NB4 (cell line): ENCODE results near the gene SPHK2.

ENCODE experiments used
- DNase-seq: peaks from one replicate; pipeline ENCODE4 v3.0.0; 2010; ENCODE audit warnings: low read depth
- H3K4me3 ChIP-seq: one replicate; pipeline ENCODE4 v1.5.1; 2011; ENCODE audit warnings: mild to moderate bottlenecking, low read depth, low read length, moderate library complexity
- CTCF ChIP-seq: IDR thresholded peaks from one replicate; pipeline ENCODE4 v1.5.1; 2012; ENCODE audit warnings: low read depth, low read length
- MAX ChIP-seq: IDR thresholded peaks from 2 replicates; pipeline ENCODE4 v1.6.1; 2011; ENCODE audit warnings: low read depth, low read length
- MYC ChIP-seq: IDR thresholded peaks from 2 replicates; pipeline ENCODE4 v1.6.1; 2011; ENCODE audit warnings: low read depth, low read length
- POLR2A ChIP-seq: IDR thresholded peaks from 2 replicates; pipeline ENCODE4 v1.6.1; 2011; ENCODE audit warnings: mild to moderate bottlenecking; ENCODE audit not compliant: insufficient read length; ENCODE audit errors: extremely low read depth

Gene SPHK2

DNA sequence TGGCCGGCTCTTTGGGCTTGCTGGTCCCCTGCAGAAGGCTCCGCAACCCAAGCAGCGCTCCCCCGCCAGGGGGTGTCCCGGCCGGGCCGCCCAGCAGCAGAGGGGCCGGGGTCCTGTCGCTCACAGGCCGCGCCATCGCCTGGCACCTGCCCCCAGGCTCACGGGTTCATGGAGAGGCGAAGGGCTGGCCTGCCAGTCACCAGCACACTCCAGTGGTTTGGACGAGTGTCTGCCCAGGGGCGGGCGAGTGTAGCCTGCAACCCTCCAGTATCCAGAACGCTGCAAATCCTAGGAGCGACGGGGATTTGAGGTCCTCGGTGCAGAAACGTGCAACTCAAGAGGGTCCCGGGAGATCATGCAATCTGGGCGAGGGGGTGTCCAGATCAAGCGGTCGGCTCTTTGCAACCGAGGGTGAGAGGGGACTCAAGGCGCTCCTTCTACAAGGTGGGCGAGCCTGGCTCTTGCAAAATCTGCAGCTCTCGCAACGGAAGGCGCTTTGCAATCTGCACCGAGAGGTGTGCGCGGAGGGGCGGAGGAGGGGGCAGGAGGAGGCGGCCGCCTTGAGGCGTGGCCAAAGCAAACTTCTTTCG is 17.6 kb downstream of the SPHK2 start, which contains the start of gene DBP:
DBP (minus strand) TSS at position 521 of the 590 bp plus-strand sequence; CDS start at position 136, 385 bp downstream.
- DNase-seq = no peak
- H3K4me3 ChIP-seq = peak within 1 kb of the TSS; percentile 80
- TF ChIP-seq POLR2A = no peak
- peak; percentile 36 for TF ChIP-seq CTCF
- no peak for TF ChIP-seq MAX
- TF ChIP-seq MYC = no peak

DNA sequence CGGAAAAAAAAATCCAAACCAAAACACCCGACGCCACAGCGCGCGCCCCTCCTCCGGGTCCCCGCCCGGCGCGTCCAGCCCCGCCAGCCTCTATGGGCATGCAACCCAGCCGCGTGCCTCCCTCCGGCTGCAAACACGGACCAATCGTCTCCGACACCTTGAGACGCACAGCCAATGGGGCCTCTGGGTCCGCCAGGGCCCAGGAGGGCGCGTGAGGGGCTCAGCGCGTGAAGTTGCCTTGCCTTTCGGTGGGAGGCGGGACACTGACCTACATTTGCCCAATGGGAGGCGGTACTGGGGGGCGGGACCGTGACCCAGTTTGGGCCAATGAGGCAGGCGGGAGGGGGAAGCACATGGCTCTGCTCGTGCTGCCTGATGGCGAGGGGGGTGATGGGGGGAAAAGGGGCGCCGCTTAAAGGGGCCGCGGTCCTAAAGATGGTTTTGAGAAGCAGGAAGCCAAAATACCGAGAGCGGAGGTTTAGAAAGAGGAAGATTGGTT is 18.2 kb downstream of the SPHK2 start:
- TF ChIP-seq POLR2A (no peak), MYC (no peak), MAX (no peak), CTCF (no peak)
- H3K4me3 ChIP-seq = peak overlapping the region; percentile 80
- peak; percentile 100 for DNase-seq

DNA sequence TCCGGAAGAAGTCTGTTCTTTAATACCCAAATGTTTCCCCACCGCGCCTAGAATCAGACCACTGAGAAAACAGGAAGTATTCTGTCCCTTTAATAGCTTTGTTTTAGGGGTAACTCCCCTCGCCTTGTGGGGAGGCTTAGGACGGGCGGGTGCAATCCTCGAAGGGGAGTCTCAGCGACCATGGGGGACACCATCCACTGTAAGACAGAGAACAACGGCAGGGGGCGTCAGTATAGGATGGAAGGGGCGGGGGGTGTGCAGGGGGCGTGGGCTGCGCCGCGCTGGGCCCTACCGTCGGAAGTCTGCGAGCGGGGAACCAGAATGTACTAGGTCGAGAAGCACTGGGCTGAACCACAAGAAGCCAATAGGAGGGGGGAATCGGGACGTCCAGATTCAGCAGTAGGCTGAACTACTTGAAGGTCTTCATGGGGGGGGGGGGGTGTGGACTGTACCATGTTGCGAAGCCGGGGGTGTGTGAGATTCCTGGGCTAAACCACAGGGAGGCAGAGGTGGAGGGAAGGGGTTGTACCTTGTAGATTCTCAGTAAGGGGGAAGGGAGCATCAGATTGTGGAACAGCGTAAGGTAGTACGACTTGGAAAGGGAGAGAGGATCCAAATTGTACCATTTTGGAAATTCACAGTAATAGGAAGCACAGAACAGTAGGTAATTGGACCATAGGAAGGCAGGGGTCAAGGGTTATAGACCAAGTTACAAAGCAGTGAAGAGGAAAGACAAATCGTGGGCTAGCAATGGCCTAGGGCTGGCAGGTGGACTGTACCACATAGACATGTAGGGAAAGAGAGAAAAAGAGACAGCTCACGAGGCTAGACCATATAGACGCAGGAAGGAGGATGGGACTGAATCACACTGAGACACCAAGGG is 18.9 kb downstream of the SPHK2 start:
- TF ChIP-seq POLR2A = no peak
- peak; percentile 60 for TF ChIP-seq CTCF
- H3K4me3 ChIP-seq = peak overlapping the region; percentile 71
- DNase-seq = peak; percentile 100

GRCh38 chr19:48638831-48639381 is 19.6 kb downstream of the SPHK2 start:
- peak overlapping the region; percentile 71 for H3K4me3 ChIP-seq
- peak; percentile 68 for DNase-seq
- TF ChIP-seq MAX = no peak
- TF ChIP-seq CTCF = no peak
- no peak for TF ChIP-seq MYC
- no peak for TF ChIP-seq POLR2A

GRCh38 chr19:48639483-48640375 is 20.4 kb downstream of the SPHK2 start:
- no peak for TF ChIP-seq POLR2A
- no peak for TF ChIP-seq MAX
- TF ChIP-seq CTCF = no peak
- H3K4me3 ChIP-seq = no peak overlapping the region
- DNase-seq = peak; percentile 57
